ENCODE data around the gene SUCO. TPM values are rescaled to one million over a fixed set of nuclear protein-coding genes. Genes with fewer than 3 reads are reported as not detected.
A peak's percentile ranks its signal among the peaks of the same experiment; 100 is the strongest.

Gene SUCO
- total RNA-seq, 2 experiments from 2014 or later = 22.9 to 42.3 TPM

DNA sequence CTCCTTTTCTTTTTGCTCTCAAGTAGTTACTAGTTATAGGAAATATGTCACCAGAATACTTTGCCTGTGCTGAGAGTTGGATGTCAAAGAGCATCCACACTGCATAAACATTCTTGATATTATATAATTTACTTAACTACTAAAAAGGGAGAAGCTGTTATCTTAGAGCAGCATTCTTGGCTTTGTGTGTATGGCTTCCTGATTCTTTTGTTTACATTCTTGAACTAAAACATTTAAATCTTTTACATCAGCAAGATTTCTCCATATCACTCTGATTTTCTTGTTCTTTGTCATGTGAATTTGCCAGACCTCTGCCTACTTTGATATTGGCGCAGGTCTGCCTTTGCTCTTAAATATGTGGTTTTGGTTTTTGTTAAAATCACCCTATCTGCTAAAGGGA is 48.8 kb downstream of the SUCO start:
- Histone ChIP-seq H3K9me3 (ENCODE audit: low read length) (no peaks in the 10 kb centered on the region), H3K9me2 (ENCODE audit: insufficient read depth, low read length) (no peaks in the 10 kb centered on the region), H3K4me2 (ENCODE audit: low read length) (no peak overlapping the region), H2AFZ (ENCODE audit: low read length) (no peak overlapping the region), H3K27ac (ENCODE audit: low read depth, low read length, poor library complexity, severe bottlenecking) (no peak overlapping the region), H3K79me2 (ENCODE audit: insufficient read depth, low read depth, low read length) (no peaks in the 10 kb centered on the region), H3K4me1 (ENCODE audit: insufficient read depth, low read length, poor library complexity, severe bottlenecking) (no peaks in the 10 kb centered on the region), H3K4me3 (ENCODE audit: low read depth, low read length, poor library complexity, severe bottlenecking) (no peak overlapping the region), H4K20me1 (ENCODE audit: insufficient read depth, low read length) (no peaks in the 10 kb centered on the region), H3K36me3 (ENCODE audit: insufficient read depth, low read length) (peaks cover 71% of the 10 kb centered on the region)
- ChIA-PET POLR2A (interaction anchor here (0.7 kb wide), 1 partner anchor 51 kb away, joined by 3 read pairs; no protein-coding TSS in a partner anchor), CTCF (ENCODE audit: unreplicated experiment) (no interaction called here)
- DNase-seq (ENCODE audit: low spot score) = no peak
- TF ChIP-seq, protein P1, sequence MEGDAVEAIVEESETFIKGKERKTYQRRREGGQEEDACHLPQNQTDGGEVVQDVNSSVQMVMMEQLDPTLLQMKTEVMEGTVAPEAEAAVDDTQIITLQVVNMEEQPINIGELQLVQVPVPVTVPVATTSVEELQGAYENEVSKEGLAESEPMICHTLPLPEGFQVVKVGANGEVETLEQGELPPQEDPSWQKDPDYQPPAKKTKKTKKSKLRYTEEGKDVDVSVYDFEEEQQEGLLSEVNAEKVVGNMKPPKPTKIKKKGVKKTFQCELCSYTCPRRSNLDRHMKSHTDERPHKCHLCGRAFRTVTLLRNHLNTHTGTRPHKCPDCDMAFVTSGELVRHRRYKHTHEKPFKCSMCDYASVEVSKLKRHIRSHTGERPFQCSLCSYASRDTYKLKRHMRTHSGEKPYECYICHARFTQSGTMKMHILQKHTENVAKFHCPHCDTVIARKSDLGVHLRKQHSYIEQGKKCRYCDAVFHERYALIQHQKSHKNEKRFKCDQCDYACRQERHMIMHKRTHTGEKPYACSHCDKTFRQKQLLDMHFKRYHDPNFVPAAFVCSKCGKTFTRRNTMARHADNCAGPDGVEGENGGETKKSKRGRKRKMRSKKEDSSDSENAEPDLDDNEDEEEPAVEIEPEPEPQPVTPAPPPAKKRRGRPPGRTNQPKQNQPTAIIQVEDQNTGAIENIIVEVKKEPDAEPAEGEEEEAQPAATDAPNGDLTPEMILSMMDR (conservative IDR thresholded peaks at IDR 0.05; ENCODE audit: low read length) = no peak
- no peak for TF ChIP-seq EZH2phosphoT487 (IDR thresholded peaks at IDR 0.05; ENCODE audit: borderline replicate concordance, low read depth, low read length)
- no TSS peak for BruUV-seq (replicated peaks)
- intact Hi-C loops (cut with micrococcal nuclease; ENCODE audit: unreplicated experiment) = no loop called here

DNA sequence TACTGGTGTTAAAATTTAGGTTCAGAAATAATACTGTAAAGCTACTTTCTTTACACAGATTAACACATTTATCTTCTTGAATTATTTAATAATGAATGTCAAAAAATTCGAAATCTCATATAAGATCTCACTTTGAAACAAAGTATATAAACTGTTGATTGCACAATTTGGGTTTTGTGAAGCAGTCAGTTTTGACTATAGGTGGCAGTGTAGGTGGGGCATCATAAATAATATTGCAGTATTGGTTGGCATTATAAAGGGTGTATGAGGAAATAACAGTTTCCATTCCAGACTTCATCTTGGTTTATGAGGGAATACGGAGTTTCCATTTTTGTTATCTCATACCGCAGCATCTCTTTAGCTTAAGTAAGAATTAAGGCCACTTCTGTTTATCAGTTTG is 49.9 kb downstream of the SUCO start:
- Histone ChIP-seq H3K4me3 (ENCODE audit: low read depth, low read length, poor library complexity, severe bottlenecking) (no peak overlapping the region), H2AFZ (ENCODE audit: low read length) (no peak overlapping the region), H3K4me1 (ENCODE audit: insufficient read depth, low read length, poor library complexity, severe bottlenecking) (no peaks in the 10 kb centered on the region), H3K9me2 (ENCODE audit: insufficient read depth, low read length) (no peaks in the 10 kb centered on the region), H4K20me1 (ENCODE audit: insufficient read depth, low read length) (no peaks in the 10 kb centered on the region), H3K9me3 (ENCODE audit: low read length) (no peaks in the 10 kb centered on the region), H3K79me2 (ENCODE audit: insufficient read depth, low read depth, low read length) (no peaks in the 10 kb centered on the region), H3K36me3 (ENCODE audit: insufficient read depth, low read length) (peaks cover 76% of the 10 kb centered on the region), H3K27ac (ENCODE audit: low read depth, low read length, poor library complexity, severe bottlenecking) (no peak overlapping the region), H3K4me2 (ENCODE audit: low read length) (no peak overlapping the region)
- DNase-seq (ENCODE audit: low spot score) = no peak
- ChIA-PET CTCF (ENCODE audit: unreplicated experiment) (no interaction called here), POLR2A (no interaction called here)
- no TSS peak for BruUV-seq (replicated peaks)
- intact Hi-C loops (cut with micrococcal nuclease; ENCODE audit: unreplicated experiment) = no loop called here
- no peak for TF ChIP-seq EZH2phosphoT487 (IDR thresholded peaks at IDR 0.05; ENCODE audit: borderline replicate concordance, low read depth, low read length)
- TF ChIP-seq, protein P1 (conservative IDR thresholded peaks at IDR 0.05; ENCODE audit: low read length) = peak; percentile 62

DNA sequence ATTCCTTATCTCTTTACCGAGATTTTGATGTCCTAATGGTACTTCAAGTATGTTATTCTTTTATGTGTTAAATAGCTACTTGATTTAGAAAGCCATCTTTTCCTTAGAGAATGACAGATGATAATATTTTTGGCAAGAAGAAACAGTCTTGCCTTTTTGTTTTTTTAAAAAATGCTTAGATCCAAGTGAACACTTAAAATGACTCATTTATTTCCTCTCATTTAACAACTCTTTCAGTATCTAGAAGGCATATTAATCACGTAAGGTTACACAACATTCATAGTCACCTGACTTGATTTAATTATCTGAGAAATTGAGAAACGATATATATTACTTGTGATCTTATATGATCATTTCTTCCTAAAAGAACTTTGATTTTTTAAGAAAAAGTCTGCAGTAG is 52.4 kb downstream of the SUCO start:
- no peak for TF ChIP-seq EZH2phosphoT487 (IDR thresholded peaks at IDR 0.05; ENCODE audit: borderline replicate concordance, low read depth, low read length)
- TF ChIP-seq, protein P1 (conservative IDR thresholded peaks at IDR 0.05; ENCODE audit: low read length) = no peak
- no peak overlapping the region for H2AFZ ChIP-seq (ENCODE audit: low read length)
- H3K79me2 ChIP-seq (ENCODE audit: insufficient read depth, low read depth, low read length) = no peaks in the 10 kb centered on the region
- no peaks in the 10 kb centered on the region for H3K9me3 ChIP-seq (ENCODE audit: low read length)
- no peaks in the 10 kb centered on the region for H3K4me1 ChIP-seq (ENCODE audit: insufficient read depth, low read length, poor library complexity, severe bottlenecking)
- POLR2A ChIA-PET = interaction anchor here (0.6 to 1.3 kb wide), 3 partner anchors 14 to 833 kb away, joined by 3 to 4 read pairs (median 4); no protein-coding TSS in a partner anchor
- H4K20me1 ChIP-seq (ENCODE audit: insufficient read depth, low read length) = no peaks in the 10 kb centered on the region
- no peaks in the 10 kb centered on the region for H3K9me2 ChIP-seq (ENCODE audit: insufficient read depth, low read length)
- BruUV-seq (replicated peaks) = no TSS peak
- no peak for DNase-seq (ENCODE audit: low spot score)
- H3K27ac ChIP-seq (ENCODE audit: low read depth, low read length, poor library complexity, severe bottlenecking) = no peak overlapping the region
- intact Hi-C loops (cut with micrococcal nuclease; ENCODE audit: unreplicated experiment) = no loop called here
- CTCF ChIA-PET (ENCODE audit: unreplicated experiment) = no interaction called here
- no peak overlapping the region for H3K4me3 ChIP-seq (ENCODE audit: low read depth, low read length, poor library complexity, severe bottlenecking)
- H3K36me3 ChIP-seq (ENCODE audit: insufficient read depth, low read length) = peaks cover 78% of the 10 kb centered on the region
- no peak overlapping the region for H3K4me2 ChIP-seq (ENCODE audit: low read length)

All from OCI-LY7 (cell line).